Eye (tissue), 1 donor: ENCODE results near the gene PSME1.
A peak's percentile ranks its signal among the peaks of the same experiment; 100 is the strongest.
"Not testable (repeated sequence)": the region's sequence is repeated elsewhere in the genome, so short reads cannot be mapped to it uniquely, and the experiment has no call there.

ENCODE experiments used
- DNase-seq: peaks from one replicate; pipeline ENCODE4 v3.0.0-alpha.2; 2015

PSME1 gene

GRCh38 chr14:24105609-24106239, 30.3 kb upstream of the PSME1 start:
- not testable (repeated sequence) for DNase-seq

- DNase-seq = no peak
Observed at GRCh38 chr14:24106672-24107271, 29.2 kb upstream of the PSME1 start.

- DNase-seq = no peak
Observed at GRCh38 chr14:24108336-24108874, 27.6 kb upstream of the PSME1 start.

- DNase-seq = no peak
Observed at GRCh38 chr14:24110060-24110459, 25.9 kb upstream of the PSME1 start.

- DNase-seq = no peak
Observed at GRCh38 chr14:24110523-24110922, 25.5 kb upstream of the PSME1 start.

- no peak for DNase-seq
Observed at GRCh38 chr14:24113379-24113800, 22.6 kb upstream of the PSME1 start.

GRCh38 chr14:24113801-24114531, 22.0 kb upstream of the PSME1 start:
- peak; percentile 95 for DNase-seq

GRCh38 chr14:24114532-24115421, 21.2 kb upstream of the PSME1 start, which contains the start of the genes DCAF11 and NRL:
DCAF11 (plus strand) TSS chr14:24114777; CDS start chr14:24115595, 818 bp downstream.
NRL (minus strand) TSS chr14:24114949; CDS start chr14:24082848, 32,101 bp downstream.
- peak; percentile 100 for DNase-seq

- no peak for DNase-seq
Observed at GRCh38 chr14:24115422-24116127, 20.4 kb upstream of the PSME1 start.

- DNase-seq = no peak
Observed at GRCh38 chr14:24116128-24116814, 19.7 kb upstream of the PSME1 start.

GRCh38 chr14:24117179-24117578, 18.8 kb upstream of the PSME1 start:
- DNase-seq = no peak

GRCh38 chr14:24119691-24120090, 16.3 kb upstream of the PSME1 start:
- DNase-seq = no peak

GRCh38 chr14:24121210-24121609, 14.8 kb upstream of the PSME1 start:
- DNase-seq = no peak

GRCh38 chr14:24122416-24122815, 13.6 kb upstream of the PSME1 start:
- DNase-seq = no peak

- DNase-seq = no peak
Observed at GRCh38 chr14:24122898-24123297, 13.1 kb upstream of the PSME1 start.

GRCh38 chr14:24123424-24124417, 12.3 kb upstream of the PSME1 start:
- DNase-seq = no peak

- no peak for DNase-seq
Observed at GRCh38 chr14:24126939-24127338, 9.1 kb upstream of the PSME1 start.

- no peak for DNase-seq
Observed at GRCh38 chr14:24127673-24128072, 8.3 kb upstream of the PSME1 start.

GRCh38 chr14:24129410-24129998, 6.5 kb upstream of the PSME1 start:
- DNase-seq = no peak

- DNase-seq = no peak
Observed at GRCh38 chr14:24130380-24130716, 5.6 kb upstream of the PSME1 start, which contains the start of gene FITM1. FITM1 (plus strand) TSS chr14:24130659; CDS start chr14:24131564, 905 bp downstream.
